Measurements from ENCODE around the gene SSTR3.
A peak's percentile ranks its signal among the peaks of the same experiment; 100 is the strongest.

Gene SSTR3

DNA sequence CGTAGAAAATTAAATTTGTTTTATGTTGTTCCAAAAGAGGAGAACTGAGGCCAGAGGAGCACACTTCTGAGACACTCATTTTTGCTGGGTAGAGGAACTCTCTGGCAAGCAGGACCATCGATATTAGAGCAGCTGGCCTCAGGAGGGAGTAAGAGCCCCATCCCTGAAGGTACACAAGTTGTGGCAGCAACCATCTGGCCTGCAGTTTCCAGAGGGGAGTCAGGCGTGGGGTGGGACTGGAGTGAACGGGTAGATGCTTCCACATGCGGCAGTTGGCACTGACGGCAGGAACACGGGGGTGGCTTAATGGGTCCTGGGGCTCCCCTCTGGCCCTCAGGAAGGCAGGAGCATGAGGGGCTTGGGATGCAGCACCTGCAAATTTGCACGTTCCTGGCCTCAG is 13.2 kb upstream of the SSTR3 start:
- H3K27ac Mint-ChIP-seq: peak overlapping the region; percentile 1 to 87
- DNase-seq (peak in 1 of 2 donors; percentile 38), ATAC-seq (no peak)
- peaks cover 15 to 26% of the 10 kb centered on the region in 2 donors for H3K9me3 Mint-ChIP-seq
- no peaks in the 10 kb centered on the region for H3K27me3 Mint-ChIP-seq
- peak overlapping the region in 1 of 2 donors; percentile 20 for H3K4me3 Mint-ChIP-seq
- H3K4me1 Mint-ChIP-seq: peaks cover 95% of the 10 kb centered on the region

DNA sequence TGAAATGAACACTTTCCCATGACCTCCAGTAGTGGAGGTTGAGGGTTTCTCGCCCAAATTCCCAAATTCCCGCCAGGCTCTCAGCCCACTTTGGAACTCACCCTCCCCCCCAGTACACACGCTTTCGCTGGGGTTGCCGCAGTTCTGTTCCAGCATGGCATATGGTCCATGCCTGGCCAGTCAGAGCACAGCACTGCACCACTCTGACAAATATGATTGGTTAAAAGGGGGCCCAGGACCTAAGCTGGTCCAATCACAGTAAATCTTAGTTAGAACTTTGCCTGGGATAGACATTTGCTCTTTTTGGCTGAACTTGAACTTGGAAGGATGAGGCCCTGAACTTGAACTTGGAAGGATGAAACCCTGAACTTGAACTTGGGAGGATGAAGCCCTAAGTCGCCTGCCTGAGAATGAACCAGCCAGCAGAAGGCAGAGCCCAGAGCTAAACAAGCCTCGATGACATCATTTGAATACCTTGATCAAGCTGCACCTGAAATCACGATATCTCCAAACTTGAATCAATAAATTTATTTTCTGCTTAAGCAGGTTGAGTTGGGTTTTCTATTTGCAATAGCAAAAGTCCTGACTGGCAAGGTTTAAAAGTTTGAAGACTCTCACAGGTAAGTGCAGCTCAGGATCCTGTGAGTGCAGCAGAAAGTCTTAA is 12.6 kb upstream of the SSTR3 start:
- peak overlapping the region; percentile 3 for H3K4me3 Mint-ChIP-seq
- ATAC-seq: no peak
- peaks cover 94% of the 10 kb centered on the region for H3K4me1 Mint-ChIP-seq
- no peaks in the 10 kb centered on the region for H3K27me3 Mint-ChIP-seq
- H3K9me3 Mint-ChIP-seq: peaks cover 15 to 26% of the 10 kb centered on the region in 2 donors
- no peak for DNase-seq
- peak overlapping the region in 1 of 2 donors; percentile 87 for H3K27ac Mint-ChIP-seq

DNA sequence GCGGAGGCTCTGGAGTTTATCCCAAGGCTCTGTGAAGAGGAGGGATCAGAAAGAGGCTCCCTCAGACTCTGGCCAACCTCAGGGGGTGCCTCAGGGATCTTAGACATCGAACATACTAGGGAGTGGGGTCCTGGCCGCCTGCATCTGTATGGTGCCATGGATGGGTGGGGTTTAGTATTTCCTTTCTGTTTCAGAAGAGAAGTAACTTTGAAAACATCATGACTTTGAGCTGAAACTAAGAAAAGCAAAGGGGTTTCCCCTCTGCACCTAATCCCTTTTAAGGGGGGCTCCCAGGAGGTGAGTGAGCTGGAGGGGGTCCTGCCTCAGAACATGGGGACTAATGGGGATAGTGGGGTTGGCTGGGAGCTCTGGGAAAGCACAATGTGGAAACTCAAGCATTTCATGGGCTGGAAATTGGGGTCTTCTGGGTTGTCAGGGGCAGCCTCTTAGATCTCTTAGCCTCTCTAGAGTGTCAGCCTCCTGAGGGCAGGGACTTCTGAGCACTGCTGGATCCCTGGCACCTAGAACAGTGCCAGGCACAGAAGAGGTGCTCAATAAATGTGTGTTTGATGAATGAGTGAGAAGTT is 11.8 kb upstream of the SSTR3 start:
- Mint-ChIP-seq H3K4me3 (peak overlapping the region; percentile 58 to 65), H3K9me3 (peaks cover 15 to 26% of the 10 kb centered on the region in 2 donors), H3K27ac (peak overlapping the region; percentile 49 to 96), H3K27me3 (no peaks in the 10 kb centered on the region), H3K4me1 (peaks cover 94% of the 10 kb centered on the region)
- ATAC-seq (peak; percentile 43), DNase-seq (peak in 1 of 2 donors; percentile 29)

DNA sequence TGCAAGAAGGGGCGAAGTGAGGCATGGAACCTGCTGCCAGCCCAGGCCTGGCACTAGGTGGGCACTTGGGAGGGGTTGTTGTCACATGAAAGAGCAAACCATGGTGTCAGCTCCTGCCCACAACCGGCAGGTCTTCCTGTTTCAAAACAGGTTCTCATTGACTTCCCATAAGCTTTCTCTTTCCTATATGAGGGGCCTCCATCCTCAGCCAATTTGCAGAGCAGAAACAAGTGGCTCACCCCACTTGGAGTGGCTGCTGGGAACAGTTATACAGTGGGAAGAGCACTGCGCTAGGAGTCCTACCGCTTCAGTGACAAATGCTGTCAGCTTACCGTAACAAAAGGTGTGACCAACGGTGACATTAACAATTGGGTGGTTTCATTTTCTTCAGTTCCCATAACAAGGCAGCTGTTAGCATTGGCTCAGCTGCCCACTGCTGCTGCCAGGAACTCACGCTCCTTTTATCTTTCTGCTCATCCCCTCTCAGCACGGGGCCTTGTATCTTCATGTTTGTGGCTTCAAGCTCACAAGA is 10.2 kb upstream of the SSTR3 start:
- DNase-seq: peak; percentile 36 to 61
- peaks cover 94% of the 10 kb centered on the region for H3K4me1 Mint-ChIP-seq
- ATAC-seq: peak; percentile 51
- peak overlapping the region; percentile 58 to 65 for H3K4me3 Mint-ChIP-seq
- H3K27me3 Mint-ChIP-seq: no peaks in the 10 kb centered on the region
- peak overlapping the region; percentile 83 to 96 for H3K27ac Mint-ChIP-seq
- H3K9me3 Mint-ChIP-seq: peaks cover 15 to 26% of the 10 kb centered on the region in 2 donors

DNA sequence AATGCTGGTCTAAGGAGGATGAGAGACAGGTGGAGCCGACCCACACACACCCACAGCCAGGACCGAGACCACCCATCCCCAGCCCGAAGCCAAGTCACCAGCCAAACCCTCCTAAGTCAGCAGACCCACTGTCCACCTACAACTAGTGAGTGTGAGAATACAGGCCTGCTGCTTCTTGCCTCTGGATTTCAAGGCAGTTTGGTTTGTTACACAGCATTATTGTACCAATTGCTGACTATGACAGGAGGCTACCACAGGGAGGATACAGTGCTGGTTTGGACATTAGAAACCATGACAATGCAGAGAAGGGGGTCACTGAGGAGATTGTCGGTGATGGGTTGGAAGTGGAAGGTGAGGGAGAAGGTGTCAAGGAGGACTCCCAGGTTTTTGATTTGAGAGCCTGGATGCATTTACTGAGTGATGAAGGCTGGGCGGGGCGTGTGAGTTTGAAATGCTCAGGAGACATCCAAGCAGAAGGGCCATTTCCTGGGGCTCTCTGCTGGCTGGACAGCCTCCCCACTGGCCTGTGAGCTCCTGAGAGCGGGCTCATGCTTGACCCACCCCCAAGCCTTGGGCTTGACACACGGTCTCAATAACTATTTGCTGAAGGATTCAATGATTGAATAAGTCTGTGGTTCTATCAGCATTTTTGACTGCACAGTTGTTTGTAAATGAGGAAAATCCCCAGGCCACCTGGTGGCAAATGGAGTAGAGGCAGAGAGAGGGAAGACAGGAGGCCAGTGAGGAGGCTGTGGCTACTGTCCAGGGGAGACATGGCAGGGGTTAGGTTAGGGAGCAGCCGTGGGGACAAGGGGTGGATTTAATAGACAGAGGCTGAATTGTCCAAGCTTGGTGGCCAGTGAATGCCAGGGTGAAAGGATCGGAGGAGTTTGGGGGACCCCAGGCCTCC is 9.4 kb upstream of the SSTR3 start:
- H3K4me3 Mint-ChIP-seq: peak overlapping the region; percentile 58 to 65
- H3K27ac Mint-ChIP-seq: peak overlapping the region; percentile 64 to 84
- DNase-seq: no peak
- H3K9me3 Mint-ChIP-seq: peaks cover 15 to 26% of the 10 kb centered on the region in 2 donors
- H3K4me1 Mint-ChIP-seq: peaks cover 97% of the 10 kb centered on the region
- H3K27me3 Mint-ChIP-seq: no peaks in the 10 kb centered on the region
- no peak for ATAC-seq

DNA sequence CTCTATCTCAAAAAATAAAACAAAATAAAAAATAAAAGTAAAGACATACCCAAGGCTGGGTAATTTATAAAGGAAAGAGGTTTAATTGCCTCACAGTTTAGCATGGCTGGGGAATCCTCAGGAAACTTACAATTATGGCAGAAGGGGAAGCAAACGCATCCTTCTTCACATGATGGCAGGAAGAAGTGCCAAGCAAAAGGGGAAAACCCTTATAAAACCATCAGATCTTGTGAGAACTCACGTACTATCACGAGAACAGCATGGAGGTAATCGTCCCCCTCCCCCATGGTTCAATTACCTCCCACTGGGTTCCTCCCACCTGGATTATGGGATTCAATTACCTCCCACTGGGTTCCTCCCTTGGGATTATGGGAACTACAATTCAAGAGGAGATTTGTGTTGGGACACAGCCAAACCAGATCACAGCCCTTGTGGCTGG is 8.3 kb upstream of the SSTR3 start:
- DNase-seq (no peak), ATAC-seq (no peak)
- Mint-ChIP-seq H3K9me3 (peaks cover 15 to 26% of the 10 kb centered on the region in 2 donors), H3K27ac (peak overlapping the region; percentile 64 to 93), H3K27me3 (no peaks in the 10 kb centered on the region), H3K4me3 (peak overlapping the region; percentile 65 to 80), H3K4me1 (peaks cover 94% of the 10 kb centered on the region)

DNA sequence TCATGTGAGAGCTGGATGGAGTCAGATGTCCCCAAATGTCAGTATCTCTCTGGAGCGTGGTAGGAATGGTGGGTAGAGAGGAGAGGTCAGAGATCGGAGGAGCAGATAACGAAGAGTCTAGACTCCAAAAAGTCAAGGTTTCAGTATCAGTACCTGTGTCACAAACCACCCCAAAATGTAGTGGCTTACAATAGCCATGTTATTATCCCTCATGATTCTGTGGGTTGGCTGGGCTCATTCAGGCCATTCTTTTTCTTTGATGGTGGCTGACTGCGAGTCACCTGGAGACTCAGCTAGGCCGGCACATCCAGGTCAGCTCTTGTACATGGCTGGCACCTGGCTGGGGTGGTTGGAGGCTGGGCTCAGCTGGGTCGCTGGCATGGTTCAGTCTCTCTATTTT is 7.3 kb upstream of the SSTR3 start:
- peaks cover 89% of the 10 kb centered on the region for H3K4me1 Mint-ChIP-seq
- H3K27ac Mint-ChIP-seq: peak overlapping the region; percentile 81 to 85
- no peaks in the 10 kb centered on the region for H3K27me3 Mint-ChIP-seq
- DNase-seq (no peak), ATAC-seq (peak; percentile 37)
- peaks cover 15 to 22% of the 10 kb centered on the region in 2 donors for H3K9me3 Mint-ChIP-seq
- peak overlapping the region; percentile 65 to 80 for H3K4me3 Mint-ChIP-seq

DNA sequence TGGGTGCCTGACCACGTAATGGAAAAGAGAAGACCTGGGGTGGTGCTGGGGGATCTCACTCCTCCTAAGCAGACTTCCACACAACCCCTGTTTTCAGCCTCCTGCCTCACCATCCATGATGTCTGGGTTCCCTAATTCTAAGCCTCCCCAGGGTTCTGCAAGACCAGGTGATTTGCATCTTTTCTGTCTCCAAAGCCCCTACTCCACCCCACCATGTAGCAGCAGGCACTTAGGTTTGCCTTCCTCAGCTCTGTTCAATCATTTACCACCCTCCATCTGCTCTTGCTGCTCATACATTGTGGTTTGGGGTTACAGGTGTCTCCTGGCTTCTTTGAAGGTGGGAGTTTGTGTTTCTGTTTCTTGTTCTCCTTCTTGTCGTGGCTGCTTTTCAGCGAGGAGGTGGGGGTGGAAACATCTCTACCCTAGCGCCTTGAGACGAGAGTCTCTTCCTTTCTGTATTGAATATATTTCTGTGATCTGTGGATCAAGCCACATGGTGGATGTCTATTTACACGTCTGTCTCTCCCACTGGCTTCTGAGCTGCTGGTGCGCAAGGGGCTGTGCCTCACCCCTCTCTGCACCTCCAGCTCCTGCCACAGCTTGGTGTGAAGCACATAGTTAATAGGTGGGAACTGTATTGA is 6.6 kb upstream of the SSTR3 start:
- H3K4me1 Mint-ChIP-seq: peaks cover 89% of the 10 kb centered on the region
- ATAC-seq: peak; percentile 82
- peaks cover 10 to 15% of the 10 kb centered on the region in 2 donors for H3K9me3 Mint-ChIP-seq
- H3K27ac Mint-ChIP-seq: peak overlapping the region; percentile 81 to 85
- H3K4me3 Mint-ChIP-seq: peak overlapping the region; percentile 65 to 80
- H3K27me3 Mint-ChIP-seq: no peaks in the 10 kb centered on the region
- DNase-seq: peak in 1 of 2 donors; percentile 72

DNA sequence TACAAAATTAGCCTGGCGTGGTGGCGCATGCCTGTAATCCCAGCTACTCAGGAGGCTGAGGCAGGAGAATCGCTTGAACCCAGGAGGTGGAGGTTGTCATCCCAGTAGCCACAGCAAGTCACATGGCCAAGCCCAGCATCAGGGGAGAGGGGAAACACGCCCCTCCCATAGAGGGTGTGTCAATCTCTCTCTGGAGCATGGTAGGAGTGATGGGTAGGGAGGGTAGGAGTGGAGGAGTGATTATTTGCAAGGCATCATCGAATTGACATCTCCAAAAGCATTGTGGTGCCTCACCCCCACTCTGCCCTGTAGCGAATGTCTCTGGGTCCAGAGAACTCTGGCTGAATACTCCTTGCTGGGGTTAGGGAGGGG is 6.1 kb upstream of the SSTR3 start:
- Mint-ChIP-seq H3K4me3 (peak overlapping the region; percentile 65 to 80), H3K27me3 (no peaks in the 10 kb centered on the region), H3K4me1 (peaks cover 89% of the 10 kb centered on the region), H3K9me3 (peaks cover 10 to 14% of the 10 kb centered on the region in 2 donors), H3K27ac (no peak overlapping the region)
- DNase-seq: no peak
- peak; percentile 2 for ATAC-seq

DNA sequence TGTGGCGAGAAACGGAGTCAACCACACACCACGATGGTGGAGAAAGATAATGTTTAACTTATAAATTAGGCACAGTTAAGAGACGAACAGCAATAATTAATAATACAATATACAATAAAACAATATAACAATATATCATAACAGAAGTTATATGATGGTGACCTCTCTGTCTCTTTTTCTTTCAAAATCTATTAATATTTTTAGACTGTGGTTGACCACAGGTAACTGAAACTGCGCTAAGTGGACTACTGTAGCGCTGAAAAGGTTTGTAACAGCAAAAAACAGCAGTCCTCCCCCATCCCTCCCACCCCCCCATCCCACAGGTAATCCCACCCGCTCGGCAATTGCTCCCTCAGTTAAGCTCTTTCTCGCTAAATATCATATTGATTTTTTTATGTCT is 3.6 kb upstream of the SSTR3 start:
- ATAC-seq (no peak), DNase-seq (no peak)
- H3K4me3 Mint-ChIP-seq: no peak overlapping the region
- H3K27me3 Mint-ChIP-seq: no peaks in the 10 kb centered on the region
- H3K4me1 Mint-ChIP-seq: peaks cover 89% of the 10 kb centered on the region
- peaks cover 3 to 4% of the 10 kb centered on the region in 2 donors for H3K9me3 Mint-ChIP-seq
- no peak overlapping the region for H3K27ac Mint-ChIP-seq

DNA sequence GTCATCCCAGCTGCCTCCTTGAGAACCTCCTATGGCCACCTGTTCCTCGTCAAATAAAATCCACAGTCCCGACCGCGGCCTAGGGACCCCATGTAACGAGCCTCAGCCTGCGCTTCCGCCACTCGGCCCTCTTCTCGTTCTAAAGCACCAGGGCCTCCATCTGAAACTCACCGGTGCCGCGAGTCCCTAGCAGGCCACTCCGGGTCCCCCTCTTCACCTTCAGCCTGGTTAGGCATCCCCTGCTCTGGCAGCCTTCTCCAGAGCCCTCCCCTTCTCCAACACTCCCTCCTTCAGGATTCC is 2.4 kb upstream of the SSTR3 start:
- no peaks in the 10 kb centered on the region for H3K27me3 Mint-ChIP-seq
- DNase-seq (no peak), ATAC-seq (no peak)
- H3K4me1 Mint-ChIP-seq: peaks cover 86% of the 10 kb centered on the region
- no peaks in the 10 kb centered on the region for H3K9me3 Mint-ChIP-seq
- peak overlapping the region in 1 of 2 donors; percentile 38 for H3K27ac Mint-ChIP-seq
- H3K4me3 Mint-ChIP-seq: no peak overlapping the region

DNA sequence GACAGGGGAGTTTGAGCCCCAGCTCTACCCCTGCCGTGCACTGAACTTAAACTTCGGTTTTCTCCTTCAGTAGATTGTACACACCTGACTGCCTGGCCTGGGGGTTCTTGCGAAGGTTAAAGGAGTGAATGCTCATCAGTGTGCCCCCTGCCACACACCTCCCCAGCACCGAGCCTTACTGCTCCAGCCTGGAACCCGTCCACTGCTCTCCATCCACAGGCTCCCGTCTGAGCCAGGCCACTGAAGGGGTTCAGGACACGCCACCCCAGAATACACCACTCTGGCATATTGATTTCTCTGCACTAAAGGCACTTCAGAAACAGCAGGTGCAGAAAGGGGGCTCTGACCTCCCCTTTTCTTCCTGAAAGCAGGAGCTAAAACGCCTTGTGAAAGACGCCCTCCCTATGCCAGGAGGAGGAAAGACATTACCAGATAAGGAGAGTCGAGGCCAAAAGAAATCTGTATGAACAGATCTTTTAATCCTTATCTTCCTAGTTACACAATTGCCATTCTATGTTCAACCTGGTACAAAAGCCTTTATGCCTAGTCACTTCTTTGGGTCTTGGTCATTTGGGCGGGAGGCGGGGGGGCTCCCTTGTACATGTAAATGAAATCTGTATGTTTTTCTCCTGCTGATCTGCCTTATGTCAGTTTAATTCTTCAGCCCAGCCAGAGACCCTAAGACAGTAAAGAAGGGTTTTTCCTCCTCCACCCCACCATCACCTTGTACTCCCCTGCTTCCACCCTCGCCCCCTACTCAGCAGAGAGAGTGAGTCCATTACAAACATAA is 1.9 kb upstream of the SSTR3 start:
- DNase-seq: no peak
- Mint-ChIP-seq H3K27ac (peak overlapping the region in 1 of 2 donors; percentile 59), H3K4me1 (peaks cover 86% of the 10 kb centered on the region), H3K27me3 (no peaks in the 10 kb centered on the region), H3K9me3 (no peaks in the 10 kb centered on the region), H3K4me3 (no peak overlapping the region)
- ATAC-seq: no peak

DNA sequence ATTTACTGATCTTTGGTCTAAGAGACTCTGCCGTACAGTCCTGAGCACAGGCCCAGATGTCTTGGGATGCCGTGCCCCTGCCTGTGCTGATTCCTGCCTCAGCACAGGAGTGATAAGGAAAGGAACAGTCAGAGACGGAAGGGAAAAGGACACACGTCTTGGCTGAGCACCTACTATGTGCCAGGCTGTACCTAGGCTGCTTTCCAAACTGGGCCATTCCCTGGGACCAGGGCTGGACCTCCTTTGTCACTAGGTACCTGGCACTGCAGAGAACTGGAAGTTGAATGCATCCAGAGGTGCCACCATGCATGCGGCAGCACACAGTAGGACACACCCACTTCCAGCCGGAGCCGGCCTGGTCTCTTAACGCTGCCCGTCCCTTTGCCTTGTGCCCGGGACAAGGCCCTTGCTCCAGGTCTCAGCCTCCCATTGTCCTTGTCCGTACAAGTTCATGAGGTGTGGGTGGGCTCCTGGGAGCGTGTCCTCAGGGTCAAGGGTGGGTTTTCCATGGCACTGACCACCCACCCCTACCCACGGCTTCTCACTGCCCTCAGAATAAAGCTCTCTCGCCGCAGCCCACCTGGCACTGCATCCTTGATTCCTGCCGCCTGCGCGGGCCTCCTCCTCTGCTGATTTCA is 1.1 kb upstream of the SSTR3 start:
- DNase-seq (no peak), ATAC-seq (no peak)
- Mint-ChIP-seq H3K4me3 (no peak overlapping the region), H3K9me3 (no peaks in the 10 kb centered on the region), H3K4me1 (peaks cover 86% of the 10 kb centered on the region), H3K27ac (no peak overlapping the region), H3K27me3 (no peaks in the 10 kb centered on the region)

DNA sequence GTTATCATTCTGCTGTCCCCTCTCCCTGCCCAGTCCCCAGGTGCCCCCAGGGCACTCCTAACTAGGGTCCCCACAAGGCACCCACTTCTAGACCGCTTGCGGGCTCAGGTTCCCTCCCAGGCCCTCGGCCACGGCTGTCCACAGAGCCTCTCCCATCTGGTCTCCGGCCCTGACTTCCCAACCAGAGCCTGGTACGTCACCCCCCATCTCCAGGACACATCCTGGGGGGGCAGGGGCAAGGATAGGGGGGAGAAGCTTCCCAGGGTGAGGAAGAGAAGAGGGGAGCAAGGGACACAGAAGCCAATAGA is 457 bp downstream of the SSTR3 start:
- Mint-ChIP-seq H3K9me3 (no peaks in the 10 kb centered on the region), H3K4me3 (no peak overlapping the region), H3K27ac (no peak overlapping the region), H3K27me3 (no peaks in the 10 kb centered on the region), H3K4me1 (peaks cover 87% of the 10 kb centered on the region)
- DNase-seq (no peak), ATAC-seq (no peak)

All from stimulated activated naive CD8-positive, alpha-beta T cell treated with anti-CD3 and anti-CD28 coated beads, Interleukin-15, amount 100 ng/mL, for 72 hours (primary cell).